Panc1 (cell line): ENCODE results near the gene ALG13.

Experiments
- POLR2AphosphoS5 ChIP-seq: IDR thresholded peaks from 2 replicates; pipeline ENCODE4 v1.6.1; 2012; ENCODE audit warnings: mild to moderate bottlenecking, low read depth, low read length, moderate library complexity
- REST ChIP-seq, 2 experiments: IDR thresholded peaks; 2 replicates each; pipeline ENCODE4 v1.6.1; 2011 to 2012; ENCODE audit warnings: low read depth in 2 of 2, control low read depth in 1 of 2, low read length in 1 of 2, mild to moderate bottlenecking in 1 of 2, moderate library complexity in 1 of 2; ENCODE audit not compliant: insufficient read depth in 1 of 2

GRCh38 chrX:111728096-111728495, 47.1 kb downstream of the ALG13 start:
- TF ChIP-seq POLR2AphosphoS5: no peak
- TF ChIP-seq REST (IDR thresholded peaks at IDR 0.05; ENCODE audit: insufficient read depth in 1 of 2, low read depth in 2 of 2, low read length in 1 of 2): no peak
